ENCODE data around the gene FEN1. TPM values are rescaled to one million over a fixed set of nuclear protein-coding genes. Genes with fewer than 3 reads are reported as not detected.
A peak's percentile ranks its signal among the peaks of the same experiment; 100 is the strongest.

FEN1 gene
- polyA plus RNA-seq, 10 donors = 13.5 to 25.8 (median 15.5) TPM

DNA sequence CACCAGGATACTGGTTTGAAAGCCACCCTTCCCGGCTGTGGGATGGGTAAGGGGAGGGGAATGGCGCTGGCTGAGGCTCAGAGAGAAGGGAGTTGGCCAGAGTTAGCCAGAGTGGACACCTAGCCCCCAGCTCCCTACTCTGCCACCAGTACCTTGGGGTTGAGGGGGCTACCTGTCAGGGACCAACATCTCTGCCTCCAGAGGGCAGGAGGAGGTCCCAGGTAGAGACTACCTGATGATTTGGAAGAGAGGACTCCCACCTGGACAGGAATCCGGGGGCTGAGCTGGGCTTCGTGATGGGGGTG is 36.6 kb upstream of the FEN1 start:
- no peak for DNase-seq

DNA sequence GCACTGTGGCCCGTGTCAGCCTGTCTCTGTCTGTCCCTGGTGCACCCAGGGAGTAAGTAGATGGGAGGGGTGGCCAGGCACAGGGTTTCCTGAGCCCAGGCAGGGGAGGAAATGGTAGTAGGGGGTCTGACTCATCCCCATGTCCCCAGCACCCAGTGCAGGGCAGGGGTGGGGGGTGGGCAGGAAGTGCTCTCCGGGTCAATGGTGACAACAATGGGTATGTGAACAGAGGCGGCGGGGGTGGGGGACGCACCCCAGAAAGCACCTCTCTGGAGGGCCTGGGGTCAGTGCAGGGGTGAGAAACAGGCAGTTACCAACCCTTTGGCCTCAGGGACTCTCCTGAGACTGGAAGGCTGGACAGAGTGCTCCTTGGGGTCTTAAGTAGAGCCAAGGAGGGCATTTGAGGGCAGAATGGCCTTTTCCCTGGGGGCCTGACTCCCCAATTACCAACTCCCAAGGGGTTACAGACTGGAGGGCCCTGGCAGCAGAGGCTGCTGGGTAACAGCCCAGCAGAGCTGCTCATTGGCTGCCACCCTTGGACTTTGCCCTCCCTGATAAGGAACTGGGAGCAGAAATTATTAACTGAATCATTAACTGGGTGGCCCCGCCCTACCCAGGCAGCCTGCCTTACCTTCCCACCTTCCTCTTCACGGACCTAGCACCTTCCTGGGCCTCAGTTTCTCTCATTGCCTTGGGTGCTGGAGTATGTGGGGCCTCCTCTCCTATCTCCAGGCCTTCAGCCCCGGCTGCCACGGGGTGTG is 36.1 kb upstream of the FEN1 start:
- DNase-seq = no peak

DNA sequence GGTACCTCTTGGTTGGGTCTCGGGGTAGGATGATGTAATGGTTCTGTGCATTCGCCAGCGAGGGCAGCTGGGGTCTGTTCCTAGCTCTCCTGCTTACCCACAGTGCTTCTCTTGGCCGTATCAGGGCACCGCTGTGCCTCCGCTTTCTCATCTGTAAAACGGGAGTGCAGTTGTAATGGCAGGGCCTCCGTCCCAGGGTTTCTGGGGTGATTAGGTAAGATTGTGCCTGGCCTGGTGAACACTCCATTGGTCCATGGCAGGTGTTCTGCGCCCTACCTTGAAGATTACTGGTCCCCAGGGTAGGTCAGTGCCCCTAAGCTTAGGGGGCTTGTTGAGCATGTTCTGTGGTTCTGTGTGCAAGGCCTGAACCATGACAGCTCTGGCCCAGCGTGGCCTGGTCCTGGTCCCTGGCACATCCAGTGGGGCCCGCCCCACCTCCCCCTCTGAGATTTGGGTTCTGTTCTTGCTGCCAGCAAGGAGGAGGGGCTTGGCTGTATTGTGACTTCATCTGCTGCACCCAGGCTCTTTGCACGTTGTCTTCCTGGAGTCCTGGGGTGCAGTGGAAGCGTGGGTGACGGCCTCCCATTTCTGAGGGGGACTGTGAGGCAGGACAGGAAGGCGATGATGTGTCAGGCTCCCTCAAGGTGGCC is 35.4 kb upstream of the FEN1 start:
- no peak for DNase-seq

DNA sequence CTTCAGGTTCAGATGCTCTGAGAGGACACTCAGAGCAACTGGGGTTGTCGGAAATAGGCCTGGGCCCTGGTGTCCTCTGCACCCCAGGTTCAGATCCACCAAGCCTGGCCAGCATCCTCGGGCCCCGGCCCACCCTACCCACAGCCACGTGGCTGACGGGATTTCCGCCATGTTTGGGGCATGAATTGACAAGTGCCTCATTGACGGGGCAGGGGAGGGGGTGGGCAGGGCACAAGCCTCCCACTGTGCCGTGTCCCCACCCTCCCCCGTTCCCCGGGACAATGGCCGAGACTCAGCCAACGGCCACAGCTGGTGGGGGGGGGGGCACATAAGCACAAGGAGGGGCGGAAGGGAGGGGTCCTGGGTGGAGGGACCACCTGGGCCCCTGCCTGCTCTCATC is 31.8 kb upstream of the FEN1 start:
- DNase-seq = no peak

DNA sequence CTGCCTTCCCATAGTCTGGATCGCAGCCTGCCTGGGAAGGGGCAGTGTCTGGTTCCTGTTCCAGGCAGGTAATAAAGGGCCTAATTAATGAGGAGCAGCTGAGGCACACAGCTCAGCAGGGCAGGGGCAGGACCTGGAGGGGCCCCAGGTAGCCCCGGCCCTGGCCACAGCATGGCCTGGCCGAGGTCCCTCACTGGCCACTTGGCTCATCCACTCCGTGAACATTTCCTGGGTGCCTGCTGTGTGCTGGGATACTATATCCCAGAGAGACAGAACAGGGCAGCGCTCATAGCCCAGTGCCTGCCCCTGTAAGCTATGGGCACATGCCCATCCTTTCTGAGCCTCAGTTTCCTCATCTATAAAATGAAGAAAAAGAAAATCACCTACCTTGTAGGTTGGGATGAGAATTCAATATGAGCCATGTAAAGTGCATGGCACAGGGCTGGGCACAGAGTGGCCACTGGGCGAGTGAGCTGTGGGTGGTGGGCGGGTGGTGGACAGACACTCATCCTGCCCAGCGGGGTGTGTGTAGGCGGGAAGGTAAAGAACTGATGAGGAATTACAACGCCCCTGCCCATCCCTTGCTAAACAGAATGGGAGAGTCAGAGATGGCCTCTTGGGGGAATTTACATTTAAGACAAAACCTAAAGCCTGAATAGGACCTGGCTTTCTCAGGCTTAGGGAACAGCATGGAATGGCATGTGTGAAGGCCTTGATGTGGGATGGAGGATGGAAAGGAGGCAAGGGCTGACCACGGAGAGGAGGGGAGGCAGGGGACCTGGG is 31.1 kb upstream of the FEN1 start:
- no peak for DNase-seq

DNA sequence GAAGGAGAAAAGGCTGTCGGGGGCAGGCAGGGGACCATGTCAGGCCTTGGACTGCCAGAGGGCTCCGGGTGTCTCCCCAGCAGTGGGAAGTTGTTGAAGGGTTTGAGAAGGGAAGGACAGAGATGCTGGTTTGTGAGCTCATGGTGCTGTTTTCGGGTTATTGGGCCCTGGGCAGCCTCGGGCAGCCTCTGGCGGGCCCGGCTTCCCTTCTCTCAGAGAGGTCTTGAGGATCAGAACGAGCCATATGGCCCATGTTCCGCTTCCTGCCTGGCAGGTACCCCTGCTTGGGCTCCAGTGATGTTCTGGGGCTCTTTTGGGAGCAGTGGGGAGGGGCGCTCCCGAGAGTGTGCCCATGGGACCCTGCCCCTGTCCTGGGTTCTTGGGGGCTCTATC is 30.5 kb upstream of the FEN1 start:
- no peak for DNase-seq

DNA sequence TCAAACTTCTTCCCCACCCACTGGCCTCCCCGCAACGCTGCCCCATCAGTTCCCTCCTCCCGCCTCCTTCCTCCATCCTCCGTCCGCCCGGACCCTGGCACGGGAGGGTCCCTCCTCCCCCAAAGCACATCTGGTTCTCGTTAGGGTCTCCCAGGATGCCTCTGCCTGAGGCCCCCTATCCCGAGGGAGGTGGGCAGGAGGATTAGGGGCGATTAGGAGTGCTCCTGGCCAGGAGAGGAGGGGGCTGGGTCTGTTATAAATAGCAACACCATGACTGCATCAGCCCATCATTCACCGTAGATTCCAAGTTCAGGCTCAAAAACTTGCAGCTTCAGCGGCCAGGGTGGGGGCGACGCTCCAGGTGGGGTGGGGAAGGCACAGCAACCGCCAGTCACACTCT is 29.9 kb upstream of the FEN1 start:
- DNase-seq = peak in 1 of 3 donors; percentile 54

DNA sequence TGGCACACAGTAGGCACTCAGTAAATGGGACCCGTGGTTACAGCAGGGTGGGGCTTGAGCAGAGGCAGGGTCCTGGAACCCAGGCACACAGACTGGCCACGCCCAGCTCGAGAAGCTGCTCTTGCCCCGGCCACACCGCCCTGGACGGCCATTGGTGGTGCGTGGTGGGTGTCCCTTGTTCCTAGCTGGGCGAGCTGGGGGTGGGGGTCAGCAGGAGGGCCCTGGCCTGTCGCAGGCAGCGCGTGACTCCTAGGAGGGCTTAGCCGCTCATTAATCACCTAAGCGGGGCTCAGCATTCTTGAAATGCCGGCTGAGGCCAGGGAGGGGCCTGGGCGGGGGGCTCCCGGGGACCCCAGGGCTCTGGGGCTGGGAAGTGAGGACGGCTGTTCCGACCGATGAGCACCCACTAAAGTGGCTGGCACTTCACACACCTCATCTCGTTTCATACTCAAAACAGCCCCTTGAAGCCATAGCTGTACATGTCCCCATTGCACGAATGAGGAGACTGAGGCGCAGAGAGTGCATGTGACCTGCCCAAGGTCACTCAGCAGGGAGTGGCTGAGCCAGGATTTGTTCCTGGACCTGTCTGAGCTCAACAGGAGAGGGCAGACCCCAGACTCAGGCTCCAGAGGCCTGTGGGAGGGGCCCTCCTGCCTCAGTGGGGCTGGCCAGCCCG is 28.6 kb upstream of the FEN1 start:
- DNase-seq = no peak

DNA sequence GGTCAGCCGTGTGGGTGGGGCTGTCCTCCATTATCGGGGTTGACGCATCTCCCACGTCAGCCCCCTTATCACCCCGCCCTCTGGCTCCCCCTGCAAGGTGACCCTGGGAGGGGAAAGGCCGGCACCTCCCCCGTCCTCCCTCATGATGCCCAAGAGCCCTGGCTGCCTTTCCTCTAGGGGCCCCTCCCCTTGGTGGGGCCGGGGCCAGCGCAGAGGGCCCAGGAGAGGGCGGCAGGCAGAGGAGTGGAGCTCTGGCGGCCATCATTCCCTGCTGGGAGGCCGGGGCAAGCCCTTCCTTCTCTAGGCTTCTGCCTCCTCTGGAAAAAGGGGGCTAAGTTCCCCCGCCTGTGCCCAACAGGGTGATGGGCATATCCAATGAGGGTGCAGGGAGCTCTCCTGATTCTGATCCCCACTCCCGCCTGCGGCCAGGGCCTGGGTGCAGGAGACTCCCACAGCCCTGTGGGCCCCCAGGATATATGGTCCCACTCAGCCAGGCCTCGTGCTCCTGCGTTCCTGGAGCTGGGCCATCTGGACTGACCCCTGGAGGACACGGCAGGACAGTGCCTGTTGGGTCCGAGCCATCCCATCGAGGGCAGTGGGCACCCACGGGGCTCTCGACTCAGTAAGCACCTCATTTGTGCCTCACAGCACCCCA is 28.0 kb upstream of the FEN1 start:
- no peak for DNase-seq

DNA sequence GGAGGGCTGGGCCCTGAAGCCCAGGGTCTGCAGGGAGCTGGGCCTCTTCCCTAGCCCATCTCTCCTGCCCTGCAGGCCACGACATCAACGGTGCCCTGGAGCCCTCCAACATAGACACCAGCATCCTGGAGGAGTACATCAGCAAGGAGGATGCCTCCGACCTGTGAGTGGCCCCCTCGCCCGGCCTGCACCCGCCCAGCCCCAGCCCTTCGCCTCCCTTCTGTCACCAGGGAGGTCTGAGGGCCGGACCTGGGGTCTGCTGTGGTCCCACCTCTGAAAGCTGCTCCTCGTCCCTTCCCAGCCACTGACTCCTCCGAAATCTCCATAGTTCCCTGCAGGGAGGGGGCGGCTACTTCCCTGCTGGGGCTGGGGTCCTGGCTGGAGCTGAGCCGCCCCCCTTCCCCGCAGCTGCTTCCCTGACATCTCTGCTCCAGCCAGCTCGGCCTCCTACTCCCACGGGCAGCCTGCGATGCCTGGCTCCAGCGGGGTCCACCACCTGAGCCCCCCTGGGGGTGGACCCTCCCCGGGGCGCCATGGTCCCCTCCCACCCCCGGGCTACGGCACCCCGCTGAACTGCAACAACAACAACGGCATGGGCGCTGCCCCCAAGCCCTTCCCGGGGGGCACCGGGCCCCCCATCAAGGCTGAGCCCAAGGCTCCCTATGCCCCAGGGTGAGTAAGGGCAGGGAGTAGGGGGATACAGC is 27.0 kb upstream of the FEN1 start:
- no peak for DNase-seq

DNA sequence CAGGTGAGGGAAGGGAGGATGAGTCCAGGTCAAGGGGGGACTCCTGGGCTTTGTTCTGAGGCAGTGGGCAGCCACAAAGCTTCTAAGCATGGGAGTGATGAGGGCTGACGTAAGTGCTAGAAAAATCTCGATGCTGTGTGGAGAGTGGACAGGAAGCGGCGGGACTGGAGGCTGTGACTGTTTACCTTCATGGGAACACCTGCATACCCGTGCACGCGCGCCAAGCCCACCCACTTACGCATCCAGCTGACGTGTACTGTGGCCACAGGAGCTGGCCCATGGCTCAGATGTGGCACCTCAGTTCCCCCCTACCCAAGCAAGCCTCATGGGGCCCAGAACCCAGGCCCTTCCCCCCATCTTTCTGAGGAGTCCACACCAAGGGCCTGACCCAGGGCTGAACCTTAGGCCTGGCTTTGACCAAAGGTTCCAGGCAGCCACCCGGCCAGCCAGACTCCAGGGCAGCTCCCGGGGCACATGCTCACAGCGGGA is 26.3 kb upstream of the FEN1 start:
- no peak for DNase-seq

DNA sequence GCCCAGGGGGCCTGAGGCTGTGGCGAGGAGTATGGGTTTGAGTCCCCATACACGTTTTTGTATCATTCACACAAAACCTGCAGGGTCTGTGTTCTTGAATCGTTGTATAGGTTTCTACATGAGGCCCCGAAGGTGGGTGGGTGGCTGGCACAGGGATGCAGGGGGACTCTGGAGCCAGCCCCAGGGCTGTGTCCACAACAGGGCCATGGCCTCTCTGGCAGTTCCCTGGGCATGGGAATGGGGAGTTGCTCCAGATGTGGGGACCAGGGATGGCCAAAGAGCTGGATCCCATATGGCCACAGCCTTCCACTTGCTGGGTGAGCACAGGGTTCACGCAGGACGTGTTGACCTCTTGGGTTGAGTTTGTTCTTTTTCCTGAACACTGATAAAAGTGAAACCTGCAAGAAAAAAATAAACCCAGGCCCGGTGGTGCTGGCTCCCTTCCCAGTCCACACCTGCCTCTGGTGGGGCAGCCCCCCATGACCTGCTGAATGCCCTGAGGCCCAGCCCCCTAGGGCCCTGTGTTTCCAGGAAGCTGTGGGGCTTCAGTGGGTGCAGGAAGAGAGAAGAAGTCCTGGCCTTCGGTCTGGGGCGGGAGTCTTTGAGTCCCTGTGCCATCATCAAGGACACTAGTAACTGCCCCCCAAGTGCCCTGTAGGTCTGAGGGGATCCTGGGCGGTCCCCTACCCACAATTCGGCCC is 24.2 kb upstream of the FEN1 start:
- no peak for DNase-seq

DNA sequence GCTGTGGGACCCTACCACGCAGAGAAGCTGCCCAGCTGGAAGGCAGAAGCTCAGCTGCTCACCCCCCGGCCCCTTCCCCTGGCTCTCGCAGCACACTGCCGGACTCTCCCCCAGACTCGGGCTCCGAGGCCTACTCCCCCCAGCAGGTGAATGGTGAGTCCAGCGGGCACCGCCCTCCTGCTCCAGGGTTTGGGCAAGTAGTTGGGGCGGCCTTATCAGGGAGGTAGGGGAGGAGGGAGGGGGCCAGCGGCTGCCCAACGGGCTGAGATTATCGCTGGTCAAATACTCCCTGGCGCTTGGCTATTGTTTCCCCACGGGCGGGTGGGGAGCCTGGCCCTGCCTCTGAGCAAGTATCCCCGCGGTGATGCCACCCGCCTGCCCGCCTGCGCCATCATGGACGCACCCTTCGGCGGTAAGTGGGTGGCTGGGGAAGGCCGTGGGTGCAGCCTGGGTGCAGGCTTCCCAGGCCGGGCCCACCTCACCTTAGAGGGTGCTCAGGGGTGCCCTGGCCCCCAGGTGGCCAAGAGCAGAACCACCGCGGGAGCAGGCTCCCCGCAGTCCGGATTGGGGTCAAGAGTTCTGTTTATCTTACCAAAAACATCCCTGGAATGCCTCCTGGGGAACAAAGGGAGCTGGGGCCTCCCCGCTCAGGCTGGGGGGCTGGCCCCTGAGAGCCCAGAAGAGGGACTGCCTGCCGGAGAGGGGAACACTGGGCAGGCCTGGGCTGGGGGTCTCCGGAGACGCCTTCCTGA is 23.4 kb upstream of the FEN1 start:
- no peak for DNase-seq

DNA sequence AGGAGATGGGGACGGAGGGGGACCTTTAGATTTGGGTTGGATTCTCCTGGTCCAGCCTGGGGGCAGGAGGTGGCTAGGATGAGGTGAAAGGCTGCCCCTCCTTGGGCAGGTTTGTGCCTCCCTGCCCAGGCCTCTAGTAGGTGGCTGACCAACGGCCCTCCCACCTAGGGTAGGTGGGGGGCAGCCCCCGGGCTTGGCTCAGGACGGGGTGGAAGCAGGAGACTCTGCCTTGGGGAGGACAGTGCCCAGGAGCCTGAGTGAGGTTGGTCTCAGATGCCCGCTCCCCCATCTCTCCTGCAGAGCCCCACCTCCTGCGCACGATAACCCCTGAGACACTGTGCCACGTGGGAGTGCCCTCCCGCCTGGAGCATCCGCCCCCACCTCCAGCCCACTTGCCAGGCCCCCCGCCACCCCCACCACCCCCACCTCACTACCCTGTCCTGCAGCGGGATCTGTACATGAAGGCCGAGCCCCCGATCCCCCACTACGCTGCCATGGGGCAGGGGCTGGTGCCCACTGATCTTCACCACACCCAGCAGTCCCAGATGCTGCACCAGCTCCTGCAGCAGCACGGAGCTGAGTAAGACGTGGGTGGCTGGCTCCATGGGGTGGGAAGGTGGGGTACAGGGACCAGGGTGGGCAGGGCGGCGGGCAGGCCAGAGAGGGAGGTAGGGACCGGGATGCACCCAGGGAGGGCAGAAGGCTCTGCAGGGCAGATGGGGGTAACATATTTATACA is 22.6 kb upstream of the FEN1 start:
- DNase-seq = no peak

DNA sequence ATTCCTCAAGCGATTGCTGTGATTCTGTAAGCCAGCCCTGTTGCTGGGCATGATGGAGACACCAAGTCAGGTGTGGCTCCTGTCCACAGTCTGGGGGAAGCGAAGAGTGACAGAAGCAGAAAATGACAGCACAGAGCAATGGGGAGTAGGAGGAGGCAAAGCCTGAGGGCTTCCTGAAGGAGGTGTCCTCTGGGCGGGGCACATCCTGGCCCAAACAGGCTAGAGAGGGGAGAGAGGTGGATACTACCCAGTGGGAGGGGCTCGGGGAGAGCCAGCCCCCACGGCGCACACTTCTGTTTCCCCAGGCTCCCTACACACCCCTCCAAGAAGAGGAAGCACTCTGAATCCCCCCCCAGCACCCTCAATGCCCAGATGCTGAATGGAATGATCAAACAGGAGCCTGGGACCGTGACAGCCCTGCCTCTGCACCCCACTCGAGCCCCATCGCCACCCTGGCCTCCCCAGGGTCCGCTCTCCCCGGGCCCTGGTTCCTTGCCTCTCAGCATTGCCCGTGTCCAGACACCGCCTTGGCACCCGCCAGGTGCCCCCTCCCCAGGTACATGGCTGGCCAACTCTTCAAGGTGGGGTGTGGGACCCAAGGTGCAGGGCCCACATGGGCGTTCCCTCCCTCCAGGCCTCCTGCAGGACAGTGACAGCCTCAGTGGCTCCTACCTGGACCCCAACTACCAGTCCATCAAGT is 21.4 kb upstream of the FEN1 start:
- DNase-seq = no peak

DNA sequence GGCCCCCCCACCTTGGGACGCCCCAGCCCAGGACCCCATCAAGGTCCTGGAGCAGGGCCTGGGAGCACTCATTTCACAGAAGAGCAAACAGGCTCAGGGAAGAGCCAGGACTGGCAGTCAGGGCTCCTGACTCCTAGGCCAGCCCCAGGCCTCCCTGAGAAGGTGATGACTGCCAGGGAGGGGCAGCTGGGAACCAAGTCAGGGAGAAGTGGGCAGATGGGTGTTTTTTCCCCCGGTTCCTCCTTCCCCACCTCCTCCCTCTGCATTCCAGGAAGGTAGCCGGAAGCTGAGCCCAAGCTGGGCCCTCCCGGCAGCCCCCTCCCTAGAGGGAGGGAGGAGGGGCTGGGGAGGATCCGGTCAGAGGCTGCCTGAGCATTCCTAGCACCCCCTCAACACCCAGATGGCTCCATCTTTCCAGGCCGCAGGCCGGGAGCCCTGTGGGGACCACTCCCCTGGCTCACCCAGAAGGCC is 20.7 kb upstream of the FEN1 start:
- DNase-seq = no peak

DNA sequence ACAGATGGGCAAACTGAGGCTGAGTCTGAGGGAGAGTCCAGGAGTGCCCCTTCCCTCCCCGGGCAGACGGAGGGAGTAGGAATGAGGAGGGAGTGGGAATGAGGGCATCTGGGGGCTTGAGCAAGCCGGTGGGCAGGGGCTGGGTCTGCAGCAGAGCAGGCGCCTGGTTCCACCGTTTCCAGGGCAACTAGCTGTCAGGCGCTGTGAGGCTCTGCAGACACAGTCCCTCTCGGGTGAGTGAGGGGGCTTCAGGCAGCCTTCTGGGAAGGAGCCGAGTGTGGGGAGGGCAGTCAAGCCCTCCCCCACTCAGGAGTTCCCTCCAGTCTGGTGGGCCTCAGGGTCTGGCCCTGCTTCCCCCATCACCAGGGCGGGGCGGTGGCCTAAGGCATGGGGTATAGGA is 19.4 kb upstream of the FEN1 start:
- DNase-seq = no peak

DNA sequence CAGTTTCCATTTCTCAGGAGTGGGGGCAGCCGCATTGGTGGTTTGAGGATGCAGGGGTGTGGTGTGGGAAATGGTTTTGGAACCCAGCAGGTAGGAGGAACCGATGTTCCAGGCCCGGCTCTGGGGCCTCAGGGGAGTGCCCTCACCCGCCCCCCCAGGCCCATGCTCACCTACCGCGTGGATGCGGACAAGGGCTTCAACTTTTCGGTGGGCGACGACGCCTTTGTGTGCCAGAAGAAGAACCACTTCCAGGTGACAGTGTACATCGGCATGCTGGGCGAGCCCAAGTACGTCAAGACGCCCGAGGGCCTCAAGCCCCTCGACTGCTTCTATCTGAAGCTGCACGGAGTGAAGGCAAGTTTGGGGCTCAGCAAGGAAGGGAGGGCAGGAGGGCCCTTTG is 18.9 kb upstream of the FEN1 start:
- DNase-seq = no peak
